WERI-Rb-1 (cell line): ENCODE measurements around the gene ATP1A4.

ENCODE experiments used
- DNase-seq: peaks from one replicate; pipeline ENCODE4 v3.0.0-alpha.2; 2020
- H3K27ac ChIP-seq: fragments of 250-450 bp; sonication (Bioruptor Pico); 2 replicates; pipeline ENCODE4 v1.5.1; 2020; ENCODE audit warnings: mild to moderate bottlenecking, moderate library complexity
- H3K27me3 ChIP-seq: fragments of 250-450 bp; sonication (Bioruptor Pico); 2 replicates; pipeline ENCODE4 v1.5.1; 2021; ENCODE audit warnings: mild to moderate bottlenecking, low read depth, moderate library complexity; ENCODE audit not compliant: insufficient read depth, severe bottlenecking
- H3K36me3 ChIP-seq: fragments of 250-450 bp; sonication (Bioruptor Pico); 2 replicates; pipeline ENCODE4 v1.5.1; 2020; ENCODE audit warnings: mild to moderate bottlenecking, moderate library complexity
- H3K4me3 ChIP-seq: 2 replicates; pipeline ENCODE4 v1.5.1; 2011; ENCODE audit warnings: low read depth, mild to moderate bottlenecking, control low read depth, low read length
- H3K9me3 ChIP-seq: fragments of 250-450 bp; sonication (Bioruptor Pico); 2 replicates; pipeline ENCODE4 v1.5.1; 2021; ENCODE audit warnings: mild to moderate bottlenecking, moderate library complexity; ENCODE audit not compliant: severe bottlenecking
- TF ChIP-seq, protein P1 (sequence below): IDR thresholded peaks from 2 replicates; pipeline ENCODE4 v1.5.1; 2011; ENCODE audit warnings: low read depth, mild to moderate bottlenecking, control low read depth, inconsistent platforms, low read length

ATP1A4 gene

DNA sequence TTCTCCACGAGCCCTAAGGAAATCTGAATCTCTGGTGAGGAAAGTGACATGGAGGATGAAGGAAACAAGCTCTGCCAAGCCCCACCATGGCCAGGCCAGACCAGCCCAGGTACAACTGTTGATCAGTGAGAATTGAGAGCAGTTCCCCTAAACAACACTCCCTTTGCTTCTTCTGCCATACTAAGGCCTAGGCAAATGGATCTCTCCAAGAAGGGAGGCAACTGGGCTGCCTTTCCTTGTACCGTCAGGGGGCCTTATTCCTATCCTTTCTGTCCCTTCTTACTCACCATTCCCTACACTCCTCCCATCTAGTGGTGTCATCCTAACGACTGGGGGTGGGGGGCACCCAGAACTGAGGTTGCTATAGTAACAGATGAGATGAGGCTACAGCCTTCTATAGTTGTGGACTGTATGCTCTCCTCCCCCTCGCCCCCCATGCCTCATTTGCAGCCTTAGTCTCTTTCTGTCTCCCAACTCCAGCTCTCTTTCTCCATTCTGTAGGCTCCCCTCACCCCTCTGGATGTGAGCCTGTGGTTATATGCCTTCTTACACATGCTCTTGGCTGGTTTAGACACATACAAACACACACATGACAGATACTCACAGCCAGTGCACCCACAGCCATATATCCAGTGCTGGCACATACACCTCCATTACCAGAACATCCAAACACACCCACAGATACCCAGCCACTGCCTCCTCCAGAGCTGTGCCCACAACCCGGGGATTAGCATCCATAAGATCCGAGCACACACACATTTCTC, 57.3 kb downstream of the ATP1A4 start:
- H3K27me3 ChIP-seq, result no peaks in the 10 kb centered on the region
- peak overlapping the region; percentile 88 for H3K27ac ChIP-seq
- no peaks in the 10 kb centered on the region for H3K9me3 ChIP-seq
- no peak overlapping the region for H3K4me3 ChIP-seq
- TF ChIP-seq, protein P1, sequence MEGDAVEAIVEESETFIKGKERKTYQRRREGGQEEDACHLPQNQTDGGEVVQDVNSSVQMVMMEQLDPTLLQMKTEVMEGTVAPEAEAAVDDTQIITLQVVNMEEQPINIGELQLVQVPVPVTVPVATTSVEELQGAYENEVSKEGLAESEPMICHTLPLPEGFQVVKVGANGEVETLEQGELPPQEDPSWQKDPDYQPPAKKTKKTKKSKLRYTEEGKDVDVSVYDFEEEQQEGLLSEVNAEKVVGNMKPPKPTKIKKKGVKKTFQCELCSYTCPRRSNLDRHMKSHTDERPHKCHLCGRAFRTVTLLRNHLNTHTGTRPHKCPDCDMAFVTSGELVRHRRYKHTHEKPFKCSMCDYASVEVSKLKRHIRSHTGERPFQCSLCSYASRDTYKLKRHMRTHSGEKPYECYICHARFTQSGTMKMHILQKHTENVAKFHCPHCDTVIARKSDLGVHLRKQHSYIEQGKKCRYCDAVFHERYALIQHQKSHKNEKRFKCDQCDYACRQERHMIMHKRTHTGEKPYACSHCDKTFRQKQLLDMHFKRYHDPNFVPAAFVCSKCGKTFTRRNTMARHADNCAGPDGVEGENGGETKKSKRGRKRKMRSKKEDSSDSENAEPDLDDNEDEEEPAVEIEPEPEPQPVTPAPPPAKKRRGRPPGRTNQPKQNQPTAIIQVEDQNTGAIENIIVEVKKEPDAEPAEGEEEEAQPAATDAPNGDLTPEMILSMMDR, result no peak
- peaks cover 72% of the 10 kb centered on the region for H3K36me3 ChIP-seq
- DNase-seq, result no peak

DNA sequence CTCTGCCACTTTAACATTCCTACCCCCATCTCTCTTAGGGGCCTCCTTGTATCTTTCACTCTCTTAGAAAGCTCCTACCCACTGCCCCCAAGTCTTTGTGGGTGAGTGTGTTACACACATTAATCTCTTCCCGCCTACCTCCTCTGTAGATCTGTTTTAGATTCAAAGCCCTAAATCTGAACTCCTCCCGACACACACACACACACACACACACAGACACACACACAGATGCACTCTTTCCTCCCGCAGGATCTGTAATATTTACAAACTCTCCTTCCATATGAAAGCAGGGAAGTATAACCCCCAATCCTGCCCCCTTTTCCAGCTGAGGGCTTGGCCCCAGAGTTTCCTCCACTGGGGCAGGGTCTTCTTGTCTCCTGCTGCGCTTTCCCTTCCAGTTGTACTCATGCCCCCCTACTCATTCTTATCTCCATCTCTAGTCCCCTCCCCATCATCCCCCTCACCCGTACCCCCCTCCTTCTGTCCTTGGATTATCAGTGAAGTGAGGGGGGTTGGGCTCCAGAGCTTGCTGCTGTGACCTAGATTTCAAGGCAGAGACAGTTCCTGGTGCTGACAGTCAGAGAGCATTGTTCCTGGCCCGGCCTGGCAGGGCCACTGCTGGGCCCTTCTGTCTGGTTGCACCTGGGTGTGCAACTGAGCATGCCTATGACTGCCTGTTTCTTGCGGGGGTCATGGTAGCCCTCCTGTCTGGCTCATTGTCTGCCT, 58.1 kb downstream of the ATP1A4 start:
- TF ChIP-seq, protein P1, result no peak
- Histone ChIP-seq H3K27ac (peak overlapping the region; percentile 88), H3K36me3 (peaks cover 79% of the 10 kb centered on the region), H3K9me3 (no peaks in the 10 kb centered on the region), H3K27me3 (no peaks in the 10 kb centered on the region), H3K4me3 (peak overlapping the region; percentile 4; the same call in 1 of the 2 replicates)
- peak; percentile 95 for DNase-seq

DNA sequence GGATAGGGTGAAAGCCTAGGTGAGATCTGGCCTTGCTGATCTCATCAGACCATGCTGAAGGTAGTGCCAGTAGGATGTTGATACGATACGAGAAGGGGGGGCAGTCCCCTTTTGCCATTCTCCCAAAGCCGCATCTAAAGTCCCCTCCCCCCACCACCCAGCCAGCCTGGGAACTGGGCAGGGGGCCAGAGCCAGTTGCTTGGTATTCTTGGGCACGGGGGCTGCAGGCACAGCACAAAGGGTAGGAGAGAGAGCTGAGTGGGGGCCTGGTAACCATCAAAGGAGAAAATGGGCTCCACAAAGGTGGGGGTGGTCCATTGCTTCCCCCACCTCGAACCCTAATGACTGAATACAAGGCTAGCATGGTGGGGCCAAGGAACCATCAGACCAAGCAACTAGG, 59.2 kb downstream of the ATP1A4 start:
- Histone ChIP-seq H3K4me3 (no peak overlapping the region), H3K9me3 (no peaks in the 10 kb centered on the region), H3K27me3 (no peaks in the 10 kb centered on the region), H3K36me3 (peaks cover 87% of the 10 kb centered on the region), H3K27ac (peak overlapping the region; percentile 88)
- TF ChIP-seq, protein P1, result no peak
- no peak for DNase-seq

DNA sequence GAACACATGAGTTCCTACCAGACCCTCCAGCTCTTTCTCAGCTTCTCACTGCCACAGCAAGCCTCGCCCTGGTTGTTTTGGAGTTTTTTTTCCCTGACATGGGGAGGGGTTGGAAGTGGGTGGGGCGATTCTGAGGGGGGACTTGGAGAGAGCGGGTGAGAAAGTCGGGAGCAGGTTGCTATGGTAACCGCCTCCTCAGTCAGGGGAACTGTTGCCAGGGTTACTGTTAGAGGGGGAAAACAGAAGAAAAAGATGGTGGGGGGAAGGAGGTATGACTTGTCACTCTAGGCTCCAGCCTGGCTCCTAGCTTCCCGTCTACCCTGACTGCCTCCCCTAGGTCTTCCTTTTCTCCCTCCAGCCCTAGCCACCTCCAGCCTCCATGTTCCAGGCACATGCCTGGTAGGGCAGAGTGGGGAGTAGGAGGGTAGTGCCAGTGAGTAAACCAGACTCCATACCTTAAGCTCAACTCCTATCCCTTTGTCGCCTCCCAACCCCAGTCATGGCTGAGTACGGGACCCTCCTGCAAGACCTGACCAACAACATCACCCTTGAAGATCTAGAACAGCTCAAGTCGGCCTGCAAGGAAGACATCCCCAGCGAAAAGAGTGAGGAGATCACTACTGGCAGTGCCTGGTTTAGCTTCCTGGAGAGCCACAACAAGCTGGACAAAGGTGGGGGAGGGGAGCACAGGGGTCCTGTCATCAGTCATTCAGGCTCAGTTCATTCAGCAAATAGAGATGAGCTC, 59.8 kb downstream of the ATP1A4 start:
- Histone ChIP-seq H3K4me3 (no peak overlapping the region), H3K36me3 (peaks cover 93% of the 10 kb centered on the region)

DNA sequence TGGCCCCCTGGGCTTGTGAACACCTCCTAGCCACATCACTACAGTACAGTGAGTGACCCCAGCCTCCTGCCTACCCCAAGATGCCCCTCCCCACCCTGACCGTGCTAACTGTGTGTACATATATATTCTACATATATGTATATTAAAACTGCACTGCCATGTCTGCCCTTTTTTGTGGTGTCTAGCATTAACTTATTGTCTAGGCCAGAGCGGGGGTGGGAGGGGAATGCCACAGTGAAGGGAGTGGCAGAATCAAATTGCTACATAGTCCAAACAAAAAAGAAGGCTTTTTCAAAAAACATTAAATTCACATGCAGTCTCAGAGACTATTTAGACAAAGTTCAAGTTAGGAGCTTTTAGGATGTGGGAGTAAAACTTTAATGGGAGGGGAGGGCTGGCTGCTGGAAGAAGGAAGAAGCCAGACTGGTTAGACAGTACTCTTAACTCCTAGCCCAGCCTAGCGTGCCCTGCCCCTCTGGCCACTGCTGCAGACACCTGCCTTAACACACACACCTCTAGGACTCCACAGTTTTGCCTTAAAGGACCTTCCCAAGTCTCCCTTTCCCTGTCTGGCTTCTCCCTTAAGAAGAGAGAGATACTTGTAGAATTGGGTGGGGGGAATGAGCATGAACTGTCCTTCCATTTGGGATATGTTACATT, 63.2 kb downstream of the ATP1A4 start:
- Histone ChIP-seq H3K4me3 (no peak overlapping the region), H3K9me3 (no peaks in the 10 kb centered on the region), H3K27me3 (no peaks in the 10 kb centered on the region), H3K36me3 (peaks cover 97% of the 10 kb centered on the region), H3K27ac (no peak overlapping the region)
- DNase-seq, result no peak
- TF ChIP-seq, protein P1, result no peak

More for the DNA sequence above, 59.8 kb downstream of the ATP1A4 start:
- Histone ChIP-seq H3K27me3 (no peaks in the 10 kb centered on the region), H3K9me3 (no peaks in the 10 kb centered on the region), H3K27ac (peak overlapping the region; percentile 88)
- TF ChIP-seq, protein P1, result no peak
- DNase-seq, result peak; percentile 55
